H9 (cell line): ENCODE data around the gene ASIC4. TPM values are rescaled to one million over a fixed set of nuclear protein-coding genes. Genes with fewer than 3 reads are reported as not detected.

Experiments used
- DNase-seq: peaks from one replicate; pipeline ENCODE4 v3.0.0-alpha.2; 2017
- H2AFZ ChIP-seq: one replicate; pipeline ENCODE4 v1.6.1; 2013; ENCODE audit warnings: mild to moderate bottlenecking, low read length, control low read depth, moderate library complexity
- H2AK5ac ChIP-seq: 2 replicates; pipeline ENCODE4 v1.6.1; 2013; ENCODE audit warnings: low read length, control low read depth, mixed read lengths; ENCODE audit not compliant: insufficient read length
- H2BK120ac ChIP-seq: one replicate; pipeline ENCODE4 v1.6.1; 2013; ENCODE audit warnings: low read depth, mild to moderate bottlenecking, low read length, control low read depth, inconsistent platforms; ENCODE audit not compliant: poor library complexity, severe bottlenecking
- H2BK12ac ChIP-seq: 2 replicates; pipeline ENCODE4 v1.6.1; 2013; ENCODE audit warnings: low read length, control low read depth, mixed read lengths, low read depth; ENCODE audit not compliant: insufficient read length
- H2BK15ac ChIP-seq: 2 replicates; pipeline ENCODE4 v1.6.1; 2013; ENCODE audit warnings: low read depth, low read length, control low read depth
- H2BK20ac ChIP-seq: one replicate; pipeline ENCODE4 v1.6.1; 2013; ENCODE audit warnings: low read depth, mild to moderate bottlenecking, low read length, control low read depth, inconsistent platforms; ENCODE audit not compliant: poor library complexity, severe bottlenecking
- H2BK5ac ChIP-seq: 2 replicates; pipeline ENCODE4 v1.6.1; 2013; ENCODE audit warnings: low read length, control low read depth, mixed read lengths; ENCODE audit not compliant: insufficient read length
- H3K14ac ChIP-seq: 2 replicates; pipeline ENCODE4 v1.6.1; 2013; ENCODE audit warnings: low read length, control low read depth; ENCODE audit not compliant: insufficient read depth
- H3K18ac ChIP-seq: 2 replicates; pipeline ENCODE4 v1.6.1; 2013; ENCODE audit warnings: low read depth, mild to moderate bottlenecking, mixed read lengths, low read length, control low read depth; ENCODE audit not compliant: insufficient read length
- H3K23ac ChIP-seq: 2 replicates; pipeline ENCODE4 v1.6.1; 2013; ENCODE audit warnings: low read length, control low read depth, mixed read lengths, low read depth; ENCODE audit not compliant: insufficient read length
- H3K23me2 ChIP-seq: 2 replicates; pipeline ENCODE4 v1.6.1; 2013; ENCODE audit warnings: low read depth, mild to moderate bottlenecking, mixed read lengths, low read length, control low read depth; ENCODE audit not compliant: insufficient read length, poor library complexity, severe bottlenecking
- H3K27ac ChIP-seq: 2 replicates; pipeline ENCODE4 v1.5.1; 2013; ENCODE audit warnings: low read length, control low read depth, mixed read lengths, low read depth; ENCODE audit not compliant: insufficient read length
- H3K27me3 ChIP-seq: 2 replicates; pipeline ENCODE4 v1.6.1; 2013; ENCODE audit warnings: low read length, control low read depth, inconsistent platforms; ENCODE audit not compliant: insufficient read depth
- H3K4ac ChIP-seq: 2 replicates; pipeline ENCODE4 v1.6.1; 2013; ENCODE audit warnings: low read depth, mild to moderate bottlenecking, control low read depth, inconsistent platforms, low read length, moderate library complexity
- H3K4me1 ChIP-seq: 2 replicates; pipeline ENCODE4 v1.6.1; 2013; ENCODE audit warnings: low read length, control low read depth, inconsistent platforms; ENCODE audit not compliant: insufficient read depth
- H3K4me2 ChIP-seq: 2 replicates; pipeline ENCODE4 v1.6.1; 2013; ENCODE audit warnings: low read length, control low read depth, mixed read lengths; ENCODE audit not compliant: insufficient read length, insufficient read depth
- H3K56ac ChIP-seq: 2 replicates; pipeline ENCODE4 v1.6.1; 2013; ENCODE audit warnings: low read depth, mild to moderate bottlenecking, mixed read lengths, low read length, control low read depth; ENCODE audit not compliant: insufficient read length
- H3K79me1 ChIP-seq: 2 replicates; pipeline ENCODE4 v1.6.1; 2013; ENCODE audit warnings: low read depth, mild to moderate bottlenecking, moderate library complexity, low read length, control low read depth, inconsistent platforms; ENCODE audit not compliant: insufficient read depth, poor library complexity, severe bottlenecking
- H3K79me2 ChIP-seq: 2 replicates; pipeline ENCODE4 v1.6.1; 2013; ENCODE audit warnings: low read length, control low read depth, inconsistent platforms; ENCODE audit not compliant: insufficient read depth
- H3K9ac ChIP-seq: 2 replicates; pipeline ENCODE4 v1.6.1; 2013; ENCODE audit warnings: low read length, control low read depth, mixed read lengths; ENCODE audit not compliant: insufficient read length; ENCODE audit errors: extremely low read depth
- H3K9me3 ChIP-seq: one replicate; pipeline ENCODE4 v1.6.1; 2013; ENCODE audit warnings: low read depth, low read length, inconsistent platforms; ENCODE audit not compliant: control insufficient read depth
- H3T11ph ChIP-seq: one replicate; pipeline ENCODE4 v1.6.1; 2013; ENCODE audit warnings: mild to moderate bottlenecking, low read length, control low read depth, inconsistent platforms
- H4K20me1 ChIP-seq: one replicate; pipeline ENCODE4 v1.6.1; 2013; ENCODE audit not compliant: control insufficient read depth, insufficient read length, insufficient read depth
- H4K5ac ChIP-seq: 2 replicates; pipeline ENCODE4 v1.6.1; 2013; ENCODE audit warnings: low read depth, mild to moderate bottlenecking, mixed read lengths, low read length, control low read depth; ENCODE audit not compliant: insufficient read length
- H4K8ac ChIP-seq: replicated peaks from 2 replicates; pipeline ENCODE4 v1.6.1; 2013; ENCODE audit warnings: low read length, control low read depth, mixed read lengths, low read depth; ENCODE audit not compliant: insufficient read length
- H4K91ac ChIP-seq: 2 replicates; pipeline ENCODE4 v1.6.1; 2013; ENCODE audit warnings: low read depth, mild to moderate bottlenecking, moderate library complexity, mixed read lengths, low read length, control low read depth; ENCODE audit not compliant: insufficient read length
- H3K27ac Mint-ChIP-seq, 3 experiments: 2 replicates in 2 of 3; 3 replicates in 1 of 3; pipeline ENCODE4 v1.8.0; 2020 to 2021; ENCODE audit warnings: mixed read lengths in 3 of 3, mild to moderate bottlenecking in 1 of 3, moderate library complexity in 1 of 3
- H3K27me3 Mint-ChIP-seq: 2 replicates; pipeline ENCODE4 v1.8.0; 2021; ENCODE audit warnings: low read depth, mild to moderate bottlenecking, moderate library complexity, mixed read lengths
- H3K36me3 Mint-ChIP-seq, 3 experiments: 2 replicates in 2 of 3; 3 replicates in 1 of 3; pipeline ENCODE4 v1.8.0; 2020 to 2021; ENCODE audit warnings: low read depth in 3 of 3, mixed read lengths in 3 of 3; ENCODE audit not compliant: insufficient read depth in 1 of 3
- H3K4me1 Mint-ChIP-seq, 2 experiments: 2 replicates each; pipeline ENCODE4 v1.8.0; 2020; ENCODE audit warnings: mixed read lengths in 2 of 2
- H3K4me3 Mint-ChIP-seq, 2 experiments: 2 replicates in 1 of 2; 3 replicates in 1 of 2; pipeline ENCODE4 v1.8.0; 2020 to 2021; ENCODE audit warnings: mild to moderate bottlenecking in 2 of 2, mixed read lengths in 2 of 2, moderate library complexity in 1 of 2
- H3K9me3 Mint-ChIP-seq, 2 experiments: 2 replicates in 1 of 2; 3 replicates in 1 of 2; pipeline ENCODE4 v1.8.0; 2020; ENCODE audit warnings: mild to moderate bottlenecking in 2 of 2, mixed read lengths in 2 of 2, moderate library complexity in 1 of 2
- CTCF ChIP-seq: fragments of 200-600 bp; sonication (generic); conservative IDR thresholded peaks from 3 replicates; pipeline ENCODE4 v1.8.0; 2021; ENCODE audit warnings: antibody characterized with exemption, mild to moderate bottlenecking
- WGBS: extraction: QIAGEN DNeasy Blood & Tissue Kit; methylation state at CpG from one replicate; pipeline ENCODE4 v1.1.7; 2013; ENCODE audit warnings: missing lambda C conversion rate, low lambda C conversion rate, mixed read lengths; ENCODE audit not compliant: insufficient read length; ENCODE audit errors: extremely low coverage; 5-methylcytosine and 5-hydroxymethylcytosine counted together
- total RNA-seq: library from RNA; stranded (reverse); gene quantifications from 2 replicates; pipeline ENCODE4 v1.2.1, GENCODE V29; 2021

Gene ASIC4
- total RNA-seq, 1 experiment from 2014 or later, result 0.37 TPM

GRCh38 chr2:219516888-219517287, 2.6 kb downstream of the ASIC4 start:
- Histone ChIP-seq H3K56ac (no peak overlapping the region), H2BK120ac (no peak overlapping the region), H3K14ac (no peak overlapping the region; the same call in 1 of the 2 replicates), H3K18ac (no peak overlapping the region), H3K4me2 (no peak overlapping the region), H3K9me3 (no peaks in the 10 kb centered on the region), H3K23ac (no peak overlapping the region), H3K9ac (no peak overlapping the region), H4K5ac (no peak overlapping the region), H2BK20ac (no peak overlapping the region), H4K20me1 (peaks cover 3% of the 10 kb centered on the region), H3K4ac (no peak overlapping the region), H4K8ac (no peak overlapping the region), H3K27ac (no peak overlapping the region), H3K79me1 (no peaks in the 10 kb centered on the region), H2BK12ac (no peak overlapping the region), H4K91ac (no peak overlapping the region), H2BK5ac (no peak overlapping the region), H3K27me3 (peaks cover 19% of the 10 kb centered on the region; the same call in 1 of the 2 replicates), H2AFZ (no peak overlapping the region), H3T11ph (no peak overlapping the region), H2AK5ac (no peak overlapping the region), H3K4me1 (peaks cover 9% of the 10 kb centered on the region; the same call in 1 of the 2 replicates), H2BK15ac (no peak overlapping the region), H3K79me2 (no peaks in the 10 kb centered on the region), H3K23me2 (no peaks in the 10 kb centered on the region)
- WGBS, result no CpG with 5 or more reads among the region's 7 CpGs
- no peak for TF ChIP-seq CTCF
- Mint-ChIP-seq H3K27me3 (peaks cover 74% of the 10 kb centered on the region), H3K4me1 (peaks cover 46 to 66% of the 10 kb centered on the region in 2 experiments), H3K27ac (no peak overlapping the region), H3K4me3 (no peak overlapping the region), H3K9me3 (no peaks in the 10 kb centered on the region; a peak in 2 of 5 replicates), H3K36me3 (no peaks in the 10 kb centered on the region; a peak in 1 of 7 replicates)
- no peak for DNase-seq
